ENCODE data around the gene ZNF683. TPM values are rescaled to one million over a fixed set of nuclear protein-coding genes. Genes with fewer than 3 reads are reported as not detected.

The ZNF683 gene
- total and polyA plus RNA-seq, 9 of the 15 experiments (the other 6 are each of a cell fraction or from before 2014, with no cell fraction given), result not detected

DNA sequence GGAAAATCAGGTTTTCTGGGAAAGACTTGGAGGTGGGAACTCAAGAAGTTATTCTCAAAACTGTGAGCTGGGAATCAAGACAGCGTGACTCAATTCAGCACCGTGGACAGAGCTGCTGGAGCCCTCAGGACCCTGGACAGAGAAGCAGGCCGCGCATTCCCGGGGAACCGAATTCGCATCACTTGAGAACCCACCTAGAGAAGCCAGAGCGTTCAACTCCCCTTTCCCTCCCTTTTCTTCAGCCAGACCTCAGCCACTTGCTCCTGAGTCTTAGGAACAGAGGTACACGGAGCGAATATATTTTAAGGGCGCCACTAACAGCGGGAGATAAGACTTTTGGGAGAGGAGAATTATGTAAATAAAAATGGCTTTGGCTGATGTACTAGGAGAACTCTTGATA is 36.1 kb upstream of the ZNF683 start (continued):
- no peak for TF ChIP-seq ETV6 (IDR thresholded peaks at IDR 0.05; ENCODE audit: borderline replicate concordance in 1 of 2, low read depth in 2 of 2, low read length in 1 of 2)
- peak; percentile 99 for TF ChIP-seq ETV6 (CRISPR knock-in tag; IDR thresholded peaks at IDR 0.05; ENCODE audit: borderline replicate concordance)
- TF ChIP-seq NFXL1 (CRISPR knock-in tag; IDR thresholded peaks at IDR 0.05), result peak; percentile 85
- TF ChIP-seq HDAC1 (IDR thresholded peaks at IDR 0.05), result peak; percentile 83 to 100; a peak in 3 of 4 replicates
- TF ChIP-seq, protein P1, sequence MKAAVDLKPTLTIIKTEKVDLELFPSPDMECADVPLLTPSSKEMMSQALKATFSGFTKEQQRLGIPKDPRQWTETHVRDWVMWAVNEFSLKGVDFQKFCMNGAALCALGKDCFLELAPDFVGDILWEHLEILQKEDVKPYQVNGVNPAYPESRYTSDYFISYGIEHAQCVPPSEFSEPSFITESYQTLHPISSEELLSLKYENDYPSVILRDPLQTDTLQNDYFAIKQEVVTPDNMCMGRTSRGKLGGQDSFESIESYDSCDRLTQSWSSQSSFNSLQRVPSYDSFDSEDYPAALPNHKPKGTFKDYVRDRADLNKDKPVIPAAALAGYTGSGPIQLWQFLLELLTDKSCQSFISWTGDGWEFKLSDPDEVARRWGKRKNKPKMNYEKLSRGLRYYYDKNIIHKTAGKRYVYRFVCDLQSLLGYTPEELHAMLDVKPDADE (conservative IDR thresholded peaks at IDR 0.05; ENCODE audit: control insufficient read depth, low read depth, low read length), result peak; percentile 98
- TF ChIP-seq NR2C1 (IDR thresholded peaks at IDR 0.05), result no peak
- peak; percentile 73 for TF ChIP-seq NR2C1 (tag; IDR thresholded peaks at IDR 0.05)
- TF ChIP-seq, protein P2, sequence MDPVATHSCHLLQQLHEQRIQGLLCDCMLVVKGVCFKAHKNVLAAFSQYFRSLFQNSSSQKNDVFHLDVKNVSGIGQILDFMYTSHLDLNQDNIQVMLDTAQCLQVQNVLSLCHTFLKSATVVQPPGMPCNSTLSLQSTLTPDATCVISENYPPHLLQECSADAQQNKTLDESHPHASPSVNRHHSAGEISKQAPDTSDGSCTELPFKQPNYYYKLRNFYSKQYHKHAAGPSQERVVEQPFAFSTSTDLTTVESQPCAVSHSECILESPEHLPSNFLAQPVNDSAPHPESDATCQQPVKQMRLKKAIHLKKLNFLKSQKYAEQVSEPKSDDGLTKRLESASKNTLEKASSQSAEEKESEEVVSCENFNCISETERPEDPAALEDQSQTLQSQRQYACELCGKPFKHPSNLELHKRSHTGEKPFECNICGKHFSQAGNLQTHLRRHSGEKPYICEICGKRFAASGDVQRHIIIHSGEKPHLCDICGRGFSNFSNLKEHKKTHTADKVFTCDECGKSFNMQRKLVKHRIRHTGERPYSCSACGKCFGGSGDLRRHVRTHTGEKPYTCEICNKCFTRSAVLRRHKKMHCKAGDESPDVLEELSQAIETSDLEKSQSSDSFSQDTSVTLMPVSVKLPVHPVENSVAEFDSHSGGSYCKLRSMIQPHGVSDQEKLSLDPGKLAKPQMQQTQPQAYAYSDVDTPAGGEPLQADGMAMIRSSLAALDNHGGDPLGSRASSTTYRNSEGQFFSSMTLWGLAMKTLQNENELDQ (CRISPR knock-in tag; IDR thresholded peaks at IDR 0.05; ENCODE audit: borderline replicate concordance), result peak; percentile 100
- 0 out of 2 replicates have a peak, but pooled peaks have one; percentile 61 for TF ChIP-seq ZBTB17 (CRISPR knock-in tag; IDR thresholded peaks at IDR 0.05)
- TF ChIP-seq IRF9 (tag; IDR thresholded peaks at IDR 0.05), result peak; percentile 73; the same call in 1 of the 2 replicates
- peak; percentile 80 for TF ChIP-seq HINFP (tag; conservative IDR thresholded peaks at IDR 0.05; ENCODE audit: low read depth)
- peak; percentile 89 for TF ChIP-seq ATF1 (CRISPR knock-in tag; IDR thresholded peaks at IDR 0.05)
- TF ChIP-seq ATF1 (tag; IDR thresholded peaks at IDR 0.05), result peak; percentile 46; the same call in 1 of the 2 replicates
- TF ChIP-seq RBM15 (IDR thresholded peaks at IDR 0.05; ENCODE audit: insufficient read depth, low read length), result no peak
- no peak for TF ChIP-seq HDAC6 (IDR thresholded peaks at IDR 0.05; ENCODE audit: low read depth, low read length)
- TF ChIP-seq SIN3A (IDR thresholded peaks at IDR 0.05; ENCODE audit: borderline replicate concordance in 2 of 2, control insufficient read depth in 1 of 2, low read depth in 2 of 2, low read length in 2 of 2), result peak; percentile 100
- peak; percentile 94 for TF ChIP-seq XRCC5 (IDR thresholded peaks at IDR 0.05; ENCODE audit: low read depth, low read length)
- TF ChIP-seq FIP1L1 (IDR thresholded peaks at IDR 0.05; ENCODE audit: low read depth, low read length, poor library complexity, severe bottlenecking), result no peak
- peak; percentile 99 for TF ChIP-seq MXI1 (IDR thresholded peaks at IDR 0.05; ENCODE audit: low read depth, low read length)
- TF ChIP-seq SMAD3 (CRISPR knock-in tag; conservative IDR thresholded peaks at IDR 0.05), result peak; percentile 92
- TF ChIP-seq NR2F6 (CRISPR knock-in tag; IDR thresholded peaks at IDR 0.05), result peak; percentile 51; the same call in 1 of the 2 replicates
- no peak for TF ChIP-seq U2AF2 (optimal IDR thresholded peaks at IDR 0.05; ENCODE audit: low read depth, low read length)
- TF ChIP-seq TOE1 (IDR thresholded peaks at IDR 0.05; ENCODE audit: borderline replicate concordance), result no peak
- TF ChIP-seq TOE1 (CRISPR knock-in tag; IDR thresholded peaks at IDR 0.05; ENCODE audit: borderline replicate concordance, low read depth), result peak; percentile 100
